HCT116 (cell line): ENCODE results near the gene ENTR1.

ENCODE experiments used
- EZH2 ChIP-seq: fragments of 200-600 bp; sonication (generic); IDR thresholded peaks from 2 replicates; pipeline ENCODE4 v1.6.1; 2017; ENCODE audit warnings: antibody characterized with exemption, mixed run types
- REST ChIP-seq: IDR thresholded peaks from 2 replicates; pipeline ENCODE4 v1.6.1; 2012; ENCODE audit warnings: low read depth
- SP1 ChIP-seq: IDR thresholded peaks from 2 replicates; pipeline ENCODE4 v1.6.1; 2012; ENCODE audit warnings: low read depth
- TCF7L2 ChIP-seq: IDR thresholded peaks from 2 replicates; pipeline ENCODE4 v1.7.0; 2011; ENCODE audit warnings: borderline replicate concordance, inconsistent platforms; ENCODE audit not compliant: insufficient read depth, insufficient read length; ENCODE audit errors: extremely low read depth
- TF ChIP-seq, protein P1 (sequence below), 3 experiments: fragments of 200-600 bp in 1 of 3; sonication (generic) in 1 of 3; IDR thresholded peaks in 2 of 3; conservative IDR thresholded peaks in 1 of 3; 2 replicates each; pipeline ENCODE4 v1.5.1; 2012 to 2017; ENCODE audit warnings: low read depth in 2 of 3, low read length in 2 of 3, antibody characterized with exemption in 1 of 3, borderline replicate concordance in 1 of 3, control low read depth in 1 of 3, mild to moderate bottlenecking in 1 of 3, mixed read lengths in 1 of 3, mixed run types in 1 of 3, moderate library complexity in 1 of 3; ENCODE audit not compliant: insufficient read depth in 1 of 3

DNA sequence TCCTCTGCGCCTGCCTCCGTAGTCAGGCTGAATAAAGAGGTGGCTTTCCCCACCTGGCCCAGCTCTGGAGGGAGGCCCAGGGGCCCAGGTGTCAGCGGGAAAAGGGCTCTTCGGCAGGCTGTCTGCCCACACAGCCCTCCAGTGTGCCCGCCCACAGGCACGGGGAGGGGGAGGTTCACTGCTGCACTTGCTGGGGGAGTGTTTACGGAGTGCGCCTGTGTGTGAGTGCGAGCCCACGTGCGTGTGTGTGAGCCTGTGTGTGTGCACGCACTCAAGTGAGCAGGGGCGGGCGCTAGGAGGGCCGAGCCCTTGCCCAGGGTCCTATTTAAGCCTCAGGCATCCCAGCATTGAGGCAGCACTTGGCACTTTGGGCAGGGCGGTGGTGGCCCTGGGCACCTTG, 57.7 kb downstream of the ENTR1 start:
- no peak for TF ChIP-seq REST
- no peak for TF ChIP-seq EZH2
- no peak for TF ChIP-seq SP1
- TF ChIP-seq, protein P1, sequence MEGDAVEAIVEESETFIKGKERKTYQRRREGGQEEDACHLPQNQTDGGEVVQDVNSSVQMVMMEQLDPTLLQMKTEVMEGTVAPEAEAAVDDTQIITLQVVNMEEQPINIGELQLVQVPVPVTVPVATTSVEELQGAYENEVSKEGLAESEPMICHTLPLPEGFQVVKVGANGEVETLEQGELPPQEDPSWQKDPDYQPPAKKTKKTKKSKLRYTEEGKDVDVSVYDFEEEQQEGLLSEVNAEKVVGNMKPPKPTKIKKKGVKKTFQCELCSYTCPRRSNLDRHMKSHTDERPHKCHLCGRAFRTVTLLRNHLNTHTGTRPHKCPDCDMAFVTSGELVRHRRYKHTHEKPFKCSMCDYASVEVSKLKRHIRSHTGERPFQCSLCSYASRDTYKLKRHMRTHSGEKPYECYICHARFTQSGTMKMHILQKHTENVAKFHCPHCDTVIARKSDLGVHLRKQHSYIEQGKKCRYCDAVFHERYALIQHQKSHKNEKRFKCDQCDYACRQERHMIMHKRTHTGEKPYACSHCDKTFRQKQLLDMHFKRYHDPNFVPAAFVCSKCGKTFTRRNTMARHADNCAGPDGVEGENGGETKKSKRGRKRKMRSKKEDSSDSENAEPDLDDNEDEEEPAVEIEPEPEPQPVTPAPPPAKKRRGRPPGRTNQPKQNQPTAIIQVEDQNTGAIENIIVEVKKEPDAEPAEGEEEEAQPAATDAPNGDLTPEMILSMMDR (IDR thresholded peaks at IDR 0.05 in 2 of 3, conservative IDR thresholded peaks at IDR 0.05 in 1 of 3; ENCODE audit: borderline replicate concordance in 1 of 3, insufficient read depth in 1 of 3, low read depth in 2 of 3, low read length in 2 of 3), result no peak
- no peak for TF ChIP-seq TCF7L2
